Stimulated activated CD4-positive, alpha-beta T cell treated with anti-CD3 and anti-CD28 coated beads, Interleukin-12 subunit alpha, Interleukin-12 subunit beta, amount 100 ng/mL, for 4 hours (primary cell): ENCODE data around the gene EPHB2.

Experiments
- DNase-seq: peaks from one replicate; pipeline ENCODE4 v3.0.0-alpha.2; 2020

The EPHB2 gene

DNA sequence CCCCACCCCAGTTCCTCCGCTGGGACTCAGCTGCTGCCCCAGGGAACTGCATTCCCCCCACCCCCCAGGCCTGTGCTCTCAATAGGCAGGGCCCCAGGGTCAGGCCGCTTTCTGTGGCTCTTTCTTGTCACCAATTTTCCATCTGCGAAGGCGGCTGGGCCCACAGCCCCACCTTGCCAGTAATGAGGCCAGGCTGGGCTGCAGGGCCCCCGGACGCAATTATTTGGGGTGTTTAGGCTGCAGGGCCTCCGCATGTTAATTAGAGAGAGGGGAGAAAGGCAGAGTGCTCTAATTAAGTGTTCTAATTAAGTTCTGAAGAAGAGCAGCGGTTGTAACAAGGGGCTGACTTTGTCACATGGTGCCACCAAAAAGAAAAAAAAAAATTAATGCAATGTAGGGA is 71.8 kb downstream of the EPHB2 start:
- DNase-seq = no peak

DNA sequence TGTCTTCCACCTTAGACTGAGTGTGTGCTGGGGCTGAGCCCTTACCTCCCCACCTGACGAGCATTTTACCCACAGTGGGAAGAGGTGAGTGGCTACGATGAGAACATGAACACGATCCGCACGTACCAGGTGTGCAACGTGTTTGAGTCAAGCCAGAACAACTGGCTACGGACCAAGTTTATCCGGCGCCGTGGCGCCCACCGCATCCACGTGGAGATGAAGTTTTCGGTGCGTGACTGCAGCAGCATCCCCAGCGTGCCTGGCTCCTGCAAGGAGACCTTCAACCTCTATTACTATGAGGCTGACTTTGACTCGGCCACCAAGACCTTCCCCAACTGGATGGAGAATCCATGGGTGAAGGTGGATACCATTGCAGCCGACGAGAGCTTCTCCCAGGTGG is 73.7 kb downstream of the EPHB2 start:
- DNase-seq = no peak

GRCh38 chr1:22784737-22785136 is 74.1 kb downstream of the EPHB2 start:
- DNase-seq = no peak

GRCh38 chr1:22786101-22786500 is 75.5 kb downstream of the EPHB2 start:
- DNase-seq = no peak

- no peak for DNase-seq
Measured at GRCh38 chr1:22786719-22787489, 76.3 kb downstream of the EPHB2 start.

GRCh38 chr1:22787636-22788035 is 77.0 kb downstream of the EPHB2 start:
- no peak for DNase-seq

- no peak for DNase-seq
Measured at GRCh38 chr1:22788254-22788661, 77.6 kb downstream of the EPHB2 start.

- DNase-seq = no peak
Measured at GRCh38 chr1:22789356-22789994, 78.8 kb downstream of the EPHB2 start.

DNA sequence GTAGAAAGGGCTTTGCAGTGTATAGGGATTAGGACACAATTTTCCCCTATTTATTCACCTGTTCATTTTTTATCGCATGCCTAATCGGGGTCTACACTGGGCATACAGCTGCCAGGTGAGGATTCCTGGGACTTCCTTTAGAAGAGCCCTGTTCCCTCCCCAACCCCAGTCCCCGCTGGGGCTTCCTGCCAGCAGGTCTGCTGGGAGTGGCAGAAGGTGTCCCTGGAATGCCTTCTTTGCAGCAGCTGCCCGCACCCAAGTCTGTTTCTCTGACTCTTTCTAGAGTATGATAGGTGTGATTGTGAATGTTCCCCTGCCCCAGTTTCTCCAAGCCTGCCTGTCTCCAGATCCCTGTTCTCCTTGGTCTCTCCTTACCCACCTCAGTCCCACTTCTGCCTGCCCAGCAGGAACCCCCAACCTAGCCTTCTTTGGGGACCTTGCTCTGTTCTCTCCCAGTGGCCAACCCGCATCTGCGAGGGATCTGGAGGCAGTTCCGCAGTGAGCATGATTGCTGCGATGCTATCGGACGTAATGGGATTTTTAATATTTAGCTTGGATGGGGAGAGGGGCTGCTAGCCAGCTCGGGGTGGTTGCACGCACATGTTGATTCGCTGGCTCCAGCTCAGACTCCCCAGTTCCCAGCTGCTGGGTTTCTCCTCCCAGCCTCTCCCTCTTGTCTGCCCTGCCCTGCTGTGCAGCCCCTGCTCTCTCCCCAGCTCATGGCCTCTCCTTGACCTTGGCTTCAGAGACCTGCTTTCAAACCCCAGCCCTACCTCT is 79.8 kb downstream of the EPHB2 start:
- DNase-seq = no peak

GRCh38 chr1:22791831-22792347 is 81.2 kb downstream of the EPHB2 start:
- DNase-seq = no peak

GRCh38 chr1:22792396-22793160 is 81.9 kb downstream of the EPHB2 start:
- no peak for DNase-seq

- no peak for DNase-seq
Measured at GRCh38 chr1:22793647-22794046, 83.0 kb downstream of the EPHB2 start.

DNA sequence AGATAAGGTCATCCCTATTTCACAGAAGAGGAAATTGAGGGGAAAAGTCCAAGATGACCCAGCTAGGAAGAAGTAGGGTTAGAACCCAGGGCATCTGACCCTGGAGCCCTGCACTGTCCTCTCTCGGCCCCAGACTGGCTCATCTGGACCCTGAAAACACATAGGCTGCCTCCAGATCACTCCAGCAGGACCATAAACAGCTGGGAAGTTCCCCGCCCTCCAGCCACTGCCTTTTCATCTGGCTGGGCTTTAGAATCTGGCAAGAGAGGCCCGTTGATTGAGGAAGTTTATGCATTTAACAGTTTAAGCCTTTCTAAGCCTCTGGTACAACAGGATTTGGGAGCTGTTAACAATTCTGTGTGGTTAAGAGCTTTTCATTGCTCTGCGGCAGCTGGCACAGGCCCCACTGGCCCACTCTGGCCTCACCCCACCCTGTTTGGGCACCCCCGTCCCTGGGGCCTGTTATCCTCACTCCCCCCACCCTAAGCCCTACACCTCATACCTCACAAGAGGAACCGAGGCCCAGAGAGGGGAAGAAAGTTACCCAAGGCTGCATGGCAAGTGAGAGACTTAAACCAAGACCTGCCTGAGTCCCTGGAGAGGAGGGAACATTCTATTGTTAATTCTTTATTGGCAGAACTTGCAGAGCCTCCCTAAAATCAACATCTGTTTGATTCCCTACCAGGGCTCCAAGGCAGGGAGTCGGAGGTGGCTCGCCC is 84.2 kb downstream of the EPHB2 start:
- no peak for DNase-seq

GRCh38 chr1:22795366-22795714 is 84.7 kb downstream of the EPHB2 start:
- DNase-seq = no peak

GRCh38 chr1:22796642-22797041 is 86.0 kb downstream of the EPHB2 start:
- no peak for DNase-seq

DNA sequence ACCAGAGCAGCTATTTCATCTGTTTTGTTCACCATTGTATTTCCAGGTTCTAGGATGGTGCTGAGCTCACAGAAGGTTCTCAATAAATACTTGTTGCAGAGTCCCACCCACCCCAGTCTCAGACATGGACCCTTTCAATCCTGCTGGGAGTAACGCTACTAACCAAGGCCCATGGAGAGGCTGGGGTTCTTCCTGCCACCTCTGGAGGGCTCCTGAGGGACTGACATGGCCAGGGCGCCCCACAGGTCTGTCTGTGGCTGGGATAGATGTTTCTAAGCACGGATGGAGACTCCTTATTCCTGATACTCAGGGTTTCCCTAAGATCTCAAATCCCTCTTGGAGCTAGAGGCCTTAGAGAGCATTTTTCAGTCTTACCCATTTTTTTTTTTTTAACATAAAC is 87.4 kb downstream of the EPHB2 start:
- DNase-seq = no peak

- no peak for DNase-seq
Measured at GRCh38 chr1:22799971-22800370, 89.3 kb downstream of the EPHB2 start.

DNA sequence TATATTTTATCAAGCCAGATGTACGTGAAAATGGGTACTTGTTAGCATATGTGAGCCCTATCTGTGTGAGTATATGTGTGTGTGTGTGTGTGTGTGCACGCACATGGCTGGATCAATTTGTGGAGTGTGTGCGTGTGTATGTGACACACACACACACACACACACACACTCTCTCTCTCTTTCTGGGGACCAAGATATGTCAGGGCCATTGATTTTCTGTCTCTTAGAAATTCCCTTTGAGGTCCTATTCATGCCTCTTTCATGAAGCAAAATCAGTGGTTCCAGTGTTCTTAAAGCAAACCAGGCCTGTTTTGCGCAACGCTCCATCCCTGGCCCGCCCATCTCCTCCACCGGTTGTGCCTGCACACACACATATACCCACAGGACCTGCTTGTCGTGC is 90.0 kb downstream of the EPHB2 start:
- DNase-seq = no peak

- DNase-seq = no peak
Measured at GRCh38 chr1:22801347-22801746, 90.7 kb downstream of the EPHB2 start.

- no peak for DNase-seq
Measured at GRCh38 chr1:22801761-22802160, 91.1 kb downstream of the EPHB2 start.

- no peak for DNase-seq
Measured at GRCh38 chr1:22803833-22804232, 93.2 kb downstream of the EPHB2 start.

- no peak for DNase-seq
Measured at GRCh38 chr1:22804406-22804805, 93.8 kb downstream of the EPHB2 start.
